Endothelial cell of umbilical vein (primary cell): ENCODE data around the gene TSEN2. TPM values are rescaled to one million over a fixed set of nuclear protein-coding genes. Genes with fewer than 3 reads are reported as not detected.

Experiments used
- BruUV-seq: library from RNA; stranded (reverse); fragments of 400-500 nt; replicated peaks from 2 replicates; lab custom pipeline; 2021; lab: Mats Ljungman, UMichigan
- CTCF ChIA-PET: fragments of 300-600, 350-600 bp; sonication (Branson Sonifier 250); formaldehyde crosslinking; loops from one replicate; lab custom pipeline; 2021; ENCODE audit warnings: antibody characterized with exemption, inconsistent platforms; lab: Charles Lee
- POLR2A ChIA-PET: fragments of 300-600, 350-600 bp; sonication (Branson Sonifier 250); formaldehyde crosslinking; loops from one replicate; lab custom pipeline; 2021; ENCODE audit warnings: antibody characterized with exemption, inconsistent platforms; lab: Charles Lee
- DNase-seq: peaks from one replicate; pipeline ENCODE4 v3.0.0-alpha.2; 2011; ENCODE audit warnings: low read depth, low spot score
- FAIRE-seq: peaks from 2 replicates; lab custom pipeline; 2011; peaks lifted over from hg19 to GRCh38; lab: Jason Lieb, UNC
- H2AFZ ChIP-seq: 2 replicates; pipeline ENCODE4 v1.6.0; 2012; ENCODE audit warnings: low read depth, low read length, control low read depth, inconsistent platforms
- H3K27ac ChIP-seq: 2 replicates; pipeline ENCODE4 v1.5.1; 2011; ENCODE audit warnings: low read depth, mild to moderate bottlenecking, control low read depth, low read length, moderate library complexity; ENCODE audit not compliant: insufficient read depth
- H3K27me3 ChIP-seq, 2 experiments: 2 replicates each; pipeline versions ENCODE4 v1.6.0 to v1.6.1; 2011; ENCODE audit warnings: low read length in 2 of 2, mixed read lengths in 1 of 2; ENCODE audit not compliant: control insufficient read depth in 2 of 2, insufficient read depth in 2 of 2
- H3K36me3 ChIP-seq, 2 experiments: 2 replicates in 1 of 2; 3 replicates in 1 of 2; pipeline ENCODE4 v1.5.1; 2011; ENCODE audit warnings: low read length in 2 of 2, mild to moderate bottlenecking in 1 of 2, moderate library complexity in 1 of 2; ENCODE audit not compliant: control insufficient read depth in 2 of 2, insufficient read depth in 2 of 2; ENCODE audit errors: extremely low read depth in 1 of 2
- H3K4me1 ChIP-seq: 3 replicates; pipeline ENCODE4 v1.5.1; 2011; ENCODE audit warnings: mild to moderate bottlenecking, low read length; ENCODE audit not compliant: control insufficient read depth, insufficient read depth; ENCODE audit errors: extremely low read depth
- H3K4me2 ChIP-seq: 2 replicates; pipeline ENCODE4 v1.6.1; 2011; ENCODE audit warnings: low read length, control low read depth, mixed read lengths; ENCODE audit not compliant: insufficient read depth
- H3K4me3 ChIP-seq, 3 experiments: fragments of 200-600 bp in 1 of 3; sonication (generic), shearing (Covaris generic) in 1 of 3; replicated peaks in 1 of 3; 2 replicates each; pipeline ENCODE4 v1.5.1; 2011 to 2016; ENCODE audit warnings: control low read depth in 3 of 3, low read length in 3 of 3, mild to moderate bottlenecking in 2 of 3, inconsistent platforms in 1 of 3, low read depth in 1 of 3, moderate library complexity in 1 of 3; ENCODE audit not compliant: insufficient read depth in 1 of 3
- H3K79me2 ChIP-seq: 2 replicates; pipeline ENCODE4 v1.6.0; 2012; ENCODE audit warnings: low read length, inconsistent platforms; ENCODE audit not compliant: control insufficient read depth, insufficient read depth
- H3K9ac ChIP-seq: replicated peaks from 2 replicates; pipeline ENCODE3; 2011; ENCODE audit warnings: low read length, control low read depth; ENCODE audit not compliant: insufficient read depth; ENCODE audit errors: extremely low read depth
- H3K9me1 ChIP-seq: replicated peaks from 3 replicates; pipeline ENCODE4 v1.6.0; 2011; ENCODE audit warnings: mild to moderate bottlenecking, low read length; ENCODE audit not compliant: control insufficient read depth, insufficient read depth; ENCODE audit errors: extremely low read depth
- H3K9me3 ChIP-seq: replicated peaks from 2 replicates; pipeline ENCODE4 v1.5.1; 2012; ENCODE audit warnings: low read length, inconsistent platforms; ENCODE audit not compliant: control insufficient read depth, insufficient read depth
- H4K20me1 ChIP-seq: replicated peaks from 2 replicates; pipeline ENCODE3; 2011; ENCODE audit warnings: mild to moderate bottlenecking, low read length; ENCODE audit not compliant: control insufficient read depth, insufficient read depth; ENCODE audit errors: extremely low read depth
- EZH2 ChIP-seq: IDR thresholded peaks from 2 replicates; pipeline ENCODE4 v1.6.1; 2012; ENCODE audit warnings: borderline replicate concordance, low read depth, mild to moderate bottlenecking, moderate library complexity, low read length, inconsistent platforms; ENCODE audit not compliant: severe bottlenecking
- FOS ChIP-seq: IDR thresholded peaks from 2 replicates; pipeline ENCODE4 v1.6.1; 2011; ENCODE audit warnings: mild to moderate bottlenecking, low read length, moderate library complexity, borderline replicate concordance; ENCODE audit not compliant: insufficient read depth
- GATA2 ChIP-seq: IDR thresholded peaks from 2 replicates; pipeline ENCODE4 v1.7.0; 2011; ENCODE audit warnings: low read depth, mild to moderate bottlenecking, moderate library complexity, mixed read lengths, low read length; ENCODE audit not compliant: insufficient read length, insufficient read depth
- JUN ChIP-seq: IDR thresholded peaks from 2 replicates; pipeline ENCODE4 v1.6.1; 2011; ENCODE audit warnings: borderline replicate concordance, low read depth; ENCODE audit not compliant: insufficient read length, insufficient read depth
- MYC ChIP-seq: IDR thresholded peaks from one replicate; pipeline ENCODE4 v1.6.1; 2011; ENCODE audit warnings: mild to moderate bottlenecking, low read depth, low read length
- POLR2A ChIP-seq: IDR thresholded peaks from 2 replicates; pipeline ENCODE4 v1.6.1; 2012; ENCODE audit warnings: low read depth, mild to moderate bottlenecking, control low read depth, low read length
- POLR2AphosphoS5 ChIP-seq: IDR thresholded peaks from 2 replicates; pipeline ENCODE4 v1.6.1; 2012; ENCODE audit warnings: low read depth, mild to moderate bottlenecking, control low read depth, low read length, moderate library complexity; ENCODE audit not compliant: insufficient read depth
- dilution Hi-C: fragments of 300-500 bp; cut with MboI; formaldehyde crosslinking; loops from one replicate; pipeline ENCODE4 v1.15.0; 2019; ENCODE audit warnings: low sequenced_read_pairs; ENCODE audit not compliant: extremely low pct_ligation_motif_present
- intact Hi-C: fragments of 100-400 bp; cut with micrococcal nuclease; formaldehyde crosslinking; loops from one replicate; pipeline ENCODE4 v1.10.0; 2022
- polyA plus RNA-seq, 4 experiments: library from polyadenylated mRNA; depleted of rRNA in 3 of 4; stranded (reverse) in 3 of 4; unstranded in 1 of 4; fragments of >200 nt; gene quantifications; 2 replicates each; pipeline versions ENCODE4 v1.2.1 to v1.2.3, GENCODE V29; 2011 to 2012; ENCODE audit warnings: missing spikeins in 1 of 4
- total RNA-seq: library from RNA; stranded (reverse); gene quantifications from 2 replicates; pipeline ENCODE4 v1.2.3, GENCODE V29; 2021
- TF ChIP-seq, protein P1 (sequence below): IDR thresholded peaks from 2 replicates; pipeline ENCODE4 v1.6.1; 2011; ENCODE audit not compliant: insufficient read depth, insufficient read length
- TF ChIP-seq, protein P2 (sequence below), 2 donors: IDR thresholded peaks; 1 replicate in 1 of 2; 2 replicates in 1 of 2; pipeline ENCODE4 v1.5.1; 2011; ENCODE audit warnings: low read length in 2 of 2, mild to moderate bottlenecking in 2 of 2, moderate library complexity in 2 of 2, control low read depth in 1 of 2, inconsistent platforms in 1 of 2, low read depth in 1 of 2; ENCODE audit not compliant: insufficient read depth in 1 of 2; ENCODE audit errors: extremely low read depth in 1 of 2

Gene TSEN2
- total and polyA plus RNA-seq, 2 donors (not counting 3 experiments of a cell fraction or from before 2014, with no cell fraction given): 8.3 to 12.1 TPM

DNA sequence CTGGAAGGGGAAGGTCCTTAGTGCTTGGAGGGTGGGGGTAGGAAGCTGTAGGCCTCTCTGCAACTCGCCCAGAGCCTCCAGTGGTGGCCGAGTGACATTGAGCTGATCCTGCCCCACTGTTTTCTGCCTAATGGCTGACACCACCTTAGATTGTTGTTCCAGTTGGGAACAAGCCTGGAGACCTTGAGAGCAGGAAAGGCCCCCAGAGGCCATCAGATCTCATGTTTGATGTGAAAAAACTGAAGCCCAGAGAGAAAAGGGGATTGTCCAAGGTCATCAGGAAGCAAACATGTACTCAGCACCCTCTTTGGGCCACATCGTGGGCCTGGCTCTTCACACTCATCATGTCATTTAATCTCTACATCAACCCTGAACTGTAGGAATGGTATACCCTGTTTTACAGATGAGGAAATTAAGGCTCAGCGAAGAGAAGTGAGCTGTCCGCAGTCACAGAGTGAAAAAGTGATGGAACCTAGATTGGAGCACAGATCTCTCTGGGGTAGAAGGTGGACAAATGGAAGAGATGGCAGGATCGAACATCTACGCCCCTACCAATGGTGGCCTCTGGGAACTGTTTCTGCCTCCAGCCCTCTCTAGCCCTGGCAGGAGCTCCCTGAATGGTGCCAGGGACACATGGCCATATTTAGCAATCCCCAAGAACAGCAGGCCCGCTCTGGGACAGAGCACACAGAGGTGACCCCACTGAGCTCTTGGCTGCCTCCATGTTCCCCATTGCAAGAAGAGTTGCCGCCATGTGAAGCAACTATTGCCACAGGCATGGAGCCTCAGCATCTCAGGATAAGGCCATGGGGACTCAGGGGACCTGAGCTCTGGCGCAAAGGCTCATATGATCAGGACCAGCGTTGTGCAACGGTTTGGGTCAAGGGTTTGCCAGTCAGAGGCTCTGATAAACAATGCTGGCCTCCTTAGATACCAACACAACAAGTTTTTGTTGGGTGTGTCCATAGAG lies 31.6 kb upstream of the TSEN2 start:
- DNase-seq (no peak), FAIRE-seq (no peak)
- Histone ChIP-seq H3K9me1 (no peaks in the 10 kb centered on the region), H3K4me2 (no peak overlapping the region), H3K79me2 (no peaks in the 10 kb centered on the region), H2AFZ (no peak overlapping the region), H3K4me3 (no peak overlapping the region), H3K27me3 (peaks cover 0 to 2% of the 10 kb centered on the region in 2 experiments), H3K9ac (no peak overlapping the region), H3K4me1 (no peaks in the 10 kb centered on the region), H4K20me1 (no peaks in the 10 kb centered on the region), H3K27ac (no peak overlapping the region), H3K36me3 (no peaks in the 10 kb centered on the region), H3K9me3 (no peaks in the 10 kb centered on the region)
- intact Hi-C loops: no loop called here
- dilution Hi-C loops: no loop called here
- CTCF ChIA-PET: interaction anchor here (0.5 kb wide), 1 partner anchor 17 kb away, joined by 3 read pairs; no protein-coding TSS in a partner anchor
- BruUV-seq: no TSS peak
- TF ChIP-seq POLR2AphosphoS5: no peak
- TF ChIP-seq, protein P1, sequence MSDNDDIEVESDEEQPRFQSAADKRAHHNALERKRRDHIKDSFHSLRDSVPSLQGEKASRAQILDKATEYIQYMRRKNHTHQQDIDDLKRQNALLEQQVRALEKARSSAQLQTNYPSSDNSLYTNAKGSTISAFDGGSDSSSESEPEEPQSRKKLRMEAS: no peak
- TF ChIP-seq GATA2: no peak
- no peak for TF ChIP-seq MYC
- TF ChIP-seq, protein P2, sequence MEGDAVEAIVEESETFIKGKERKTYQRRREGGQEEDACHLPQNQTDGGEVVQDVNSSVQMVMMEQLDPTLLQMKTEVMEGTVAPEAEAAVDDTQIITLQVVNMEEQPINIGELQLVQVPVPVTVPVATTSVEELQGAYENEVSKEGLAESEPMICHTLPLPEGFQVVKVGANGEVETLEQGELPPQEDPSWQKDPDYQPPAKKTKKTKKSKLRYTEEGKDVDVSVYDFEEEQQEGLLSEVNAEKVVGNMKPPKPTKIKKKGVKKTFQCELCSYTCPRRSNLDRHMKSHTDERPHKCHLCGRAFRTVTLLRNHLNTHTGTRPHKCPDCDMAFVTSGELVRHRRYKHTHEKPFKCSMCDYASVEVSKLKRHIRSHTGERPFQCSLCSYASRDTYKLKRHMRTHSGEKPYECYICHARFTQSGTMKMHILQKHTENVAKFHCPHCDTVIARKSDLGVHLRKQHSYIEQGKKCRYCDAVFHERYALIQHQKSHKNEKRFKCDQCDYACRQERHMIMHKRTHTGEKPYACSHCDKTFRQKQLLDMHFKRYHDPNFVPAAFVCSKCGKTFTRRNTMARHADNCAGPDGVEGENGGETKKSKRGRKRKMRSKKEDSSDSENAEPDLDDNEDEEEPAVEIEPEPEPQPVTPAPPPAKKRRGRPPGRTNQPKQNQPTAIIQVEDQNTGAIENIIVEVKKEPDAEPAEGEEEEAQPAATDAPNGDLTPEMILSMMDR (IDR thresholded peaks at IDR 0.05; ENCODE audit: extremely low read depth in 1 of 2, insufficient read depth in 1 of 2, low read depth in 1 of 2, low read length in 2 of 2): no peak
- no peak for TF ChIP-seq EZH2
- no peak for TF ChIP-seq JUN
- TF ChIP-seq FOS: no peak
- no peak for TF ChIP-seq POLR2A
- POLR2A ChIA-PET: no interaction called here
